DLD1 (cell line): ENCODE data around the gene ADAMTSL3.
"Not testable (repeated sequence)": the region's sequence is repeated elsewhere in the genome, so short reads cannot be mapped to it uniquely, and the experiment has no call there.

Experiments
- in situ Hi-C: cut with HindIII; loops from 2 replicates; pipeline ENCODE4 v1.10.0; 2017; ENCODE audit warnings: low sequenced_read_pairs

ADAMTSL3 gene

DNA sequence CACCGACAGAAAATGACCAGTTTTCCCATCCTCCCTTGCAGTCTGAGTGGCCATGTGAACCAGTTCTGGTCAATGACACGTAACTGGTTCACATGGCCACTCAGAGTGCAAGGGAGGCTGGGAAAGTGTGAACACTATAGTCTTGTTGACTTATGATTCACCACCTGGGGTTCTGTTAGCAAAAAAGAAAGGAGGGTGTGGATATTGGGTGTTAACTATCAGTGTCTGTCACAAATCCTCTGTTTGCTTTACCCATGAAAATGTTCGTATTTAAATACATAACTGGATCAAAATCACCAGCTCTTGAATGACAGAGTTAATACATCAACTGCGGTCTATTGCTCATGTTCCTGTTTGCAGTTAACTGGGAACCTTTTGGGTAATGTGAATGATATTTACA, 92.3 kb downstream of the ADAMTSL3 start:
- in situ Hi-C loops: no loop called here

DNA sequence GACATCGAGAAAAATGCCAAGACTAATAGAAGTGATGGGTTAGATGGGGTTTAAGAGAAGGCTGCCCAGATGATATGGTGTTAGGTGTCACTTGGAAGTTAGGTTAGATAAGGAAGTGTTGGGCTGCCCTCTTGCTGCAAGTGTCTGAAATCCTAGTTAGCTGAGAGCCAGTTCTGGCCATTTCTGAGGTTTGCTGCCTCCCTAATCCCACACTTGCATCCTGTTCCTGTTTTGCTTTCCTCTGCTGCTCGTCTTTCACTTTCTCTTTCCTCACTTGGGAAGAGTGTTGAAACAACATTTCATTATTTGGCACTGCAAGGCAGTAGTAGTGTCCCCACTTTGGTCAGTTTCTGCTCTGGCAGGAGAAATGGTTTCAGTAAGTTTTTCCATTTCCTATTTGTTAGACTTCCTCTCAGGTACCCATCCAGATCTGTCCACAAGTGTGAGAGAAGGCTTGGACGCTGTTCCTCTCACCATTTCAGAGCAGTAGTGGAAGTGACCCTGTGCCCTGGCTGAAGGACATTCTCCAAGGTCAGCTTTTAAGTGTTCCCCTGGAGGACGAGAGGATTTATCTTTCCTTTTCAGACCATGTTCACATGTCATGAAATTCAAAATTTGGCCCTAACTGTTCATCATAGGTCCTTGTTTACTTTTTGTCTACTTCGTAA, 93.3 kb downstream of the ADAMTSL3 start:
- in situ Hi-C loops: no loop called here

DNA sequence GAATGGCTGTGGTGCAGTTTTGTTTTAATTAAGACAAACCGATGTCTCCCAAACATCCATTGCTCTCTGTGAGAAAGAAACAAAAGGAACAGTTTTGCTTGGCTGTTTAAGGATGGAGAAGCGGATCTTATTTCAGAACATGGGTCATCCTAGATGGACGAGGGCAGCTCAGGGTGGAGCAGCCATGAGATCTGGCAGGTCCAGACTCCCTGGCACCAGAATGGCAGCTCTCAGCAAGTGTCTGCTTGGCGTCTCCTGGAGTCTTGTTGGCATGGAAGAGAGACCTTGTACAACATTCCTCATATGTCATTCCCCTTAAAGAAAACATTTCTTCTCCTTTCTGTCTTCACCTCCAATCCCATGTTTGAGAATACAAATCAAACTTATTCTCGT, 93.8 kb downstream of the ADAMTSL3 start:
- in situ Hi-C loops: no loop called here

DNA sequence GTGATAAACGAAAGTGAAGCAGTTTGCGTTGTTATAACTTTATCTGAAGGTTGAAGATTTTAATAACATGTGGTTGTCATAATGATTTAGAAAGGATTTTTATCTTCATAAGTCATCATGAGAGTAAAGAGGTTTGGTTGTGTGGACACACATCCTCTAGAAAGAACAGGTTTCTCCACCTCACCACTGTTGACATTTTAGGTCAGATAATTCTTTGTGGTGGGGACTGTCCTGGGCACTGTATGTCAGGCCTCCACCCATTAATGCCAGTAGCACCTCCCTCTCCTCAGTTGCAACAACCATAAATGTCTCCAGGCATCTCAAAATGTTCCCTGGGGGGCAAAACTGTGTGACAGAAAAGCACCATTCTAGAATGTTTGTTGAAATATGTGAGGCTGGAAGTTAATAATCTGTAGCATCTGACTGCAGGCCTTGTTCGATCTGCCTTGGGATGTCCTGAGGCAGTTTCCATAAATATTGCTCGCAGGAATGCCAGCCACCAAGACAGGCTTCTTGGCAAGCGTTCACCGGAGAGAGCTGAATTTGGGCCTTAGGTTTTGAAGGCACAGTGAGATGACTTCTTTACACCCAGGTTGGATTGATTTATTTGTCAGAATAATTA, 100.1 kb downstream of the ADAMTSL3 start:
- in situ Hi-C loops: no loop called here

DNA sequence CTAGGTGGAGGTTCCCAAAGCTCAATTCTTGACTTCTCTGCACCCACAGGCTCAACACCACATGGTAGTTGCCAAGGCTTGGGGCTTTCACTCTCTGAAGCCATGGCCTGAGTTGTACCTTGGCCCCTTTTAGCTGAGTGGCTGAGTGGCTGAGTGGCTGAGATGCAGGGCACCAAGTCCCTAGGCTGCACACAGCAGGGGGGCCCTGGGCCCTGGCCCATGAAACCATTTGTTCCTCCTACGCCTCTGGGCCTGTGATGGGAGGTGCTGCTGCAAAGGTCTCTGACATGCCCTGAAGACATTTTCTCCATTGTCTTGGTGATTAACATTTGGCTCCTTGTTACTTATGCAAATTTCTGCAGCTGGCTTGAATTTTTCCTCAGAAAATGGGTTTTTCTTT, 103.4 kb downstream of the ADAMTSL3 start:
- in situ Hi-C loops: not testable (repeated sequence)

DNA sequence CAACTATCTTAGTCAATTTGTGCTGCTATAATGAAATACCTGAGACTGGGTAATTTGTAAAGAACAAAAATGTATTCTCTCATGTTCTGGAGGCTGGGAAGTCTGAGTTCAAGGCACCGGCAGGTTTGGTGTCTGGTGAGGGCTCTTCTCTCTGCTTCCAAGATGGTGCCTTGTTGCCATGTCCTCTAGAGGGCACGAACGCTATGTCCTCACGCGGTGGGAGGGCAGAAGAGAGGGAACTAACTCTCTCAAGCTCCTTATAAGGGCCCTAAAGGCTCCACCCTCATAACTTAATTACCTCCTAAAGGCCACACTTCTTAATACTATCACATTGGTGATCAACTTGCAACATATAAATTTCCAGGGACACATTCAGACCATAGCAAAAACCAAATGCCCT, 108.4 kb downstream of the ADAMTSL3 start:
- in situ Hi-C loops: no loop called here

DNA sequence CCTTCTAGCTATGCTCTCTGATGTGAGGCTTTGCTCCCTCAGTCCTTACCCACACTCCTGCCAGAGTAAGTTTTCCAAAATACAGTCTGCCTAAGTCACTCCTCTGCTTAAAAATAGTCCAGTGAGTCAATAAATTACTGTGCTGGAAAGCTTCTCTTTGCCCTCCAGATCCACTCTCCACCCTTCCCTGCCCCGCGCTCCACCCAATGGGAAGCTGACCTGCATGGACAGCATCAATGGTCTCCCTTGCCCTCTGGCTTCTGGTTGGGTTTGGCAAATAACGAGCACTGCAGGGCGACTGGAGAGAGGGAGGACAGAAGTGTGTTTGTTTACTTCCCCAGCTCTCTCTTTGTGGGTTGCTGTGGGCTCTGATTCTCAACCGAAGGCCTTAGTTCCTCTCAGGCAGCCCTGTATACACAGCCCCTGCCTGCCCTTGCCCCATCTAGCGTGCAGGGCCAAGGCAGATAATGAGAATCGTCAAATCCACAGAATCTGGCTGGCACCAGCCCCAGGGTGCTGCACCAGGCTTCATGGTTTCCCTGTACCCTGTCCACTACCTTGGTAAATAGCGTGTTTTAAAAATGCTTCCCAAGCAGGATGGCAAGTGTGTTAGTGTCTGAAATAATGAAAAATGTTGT, 110.4 kb downstream of the ADAMTSL3 start:
- in situ Hi-C loops: no loop called here

DNA sequence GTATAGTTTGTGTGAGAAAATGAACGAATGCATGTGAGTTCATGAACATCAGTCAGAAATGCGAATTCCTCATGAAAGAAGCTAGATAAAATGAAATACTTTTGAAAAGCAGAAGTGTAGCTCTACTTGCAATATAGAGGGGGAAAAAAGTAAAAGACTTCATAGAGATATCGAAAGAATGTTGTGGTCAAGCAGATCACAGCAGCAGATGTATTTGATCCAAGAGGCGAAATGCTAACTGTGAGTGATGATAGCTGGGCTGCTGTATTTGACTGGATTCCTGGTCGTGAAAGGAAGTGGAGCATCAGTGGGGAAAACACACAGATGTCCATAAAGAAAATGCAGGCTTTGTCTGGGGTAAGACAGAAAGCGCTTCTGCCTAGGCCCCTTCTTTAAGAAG, 112.4 kb downstream of the ADAMTSL3 start:
- in situ Hi-C loops: no loop called here

DNA sequence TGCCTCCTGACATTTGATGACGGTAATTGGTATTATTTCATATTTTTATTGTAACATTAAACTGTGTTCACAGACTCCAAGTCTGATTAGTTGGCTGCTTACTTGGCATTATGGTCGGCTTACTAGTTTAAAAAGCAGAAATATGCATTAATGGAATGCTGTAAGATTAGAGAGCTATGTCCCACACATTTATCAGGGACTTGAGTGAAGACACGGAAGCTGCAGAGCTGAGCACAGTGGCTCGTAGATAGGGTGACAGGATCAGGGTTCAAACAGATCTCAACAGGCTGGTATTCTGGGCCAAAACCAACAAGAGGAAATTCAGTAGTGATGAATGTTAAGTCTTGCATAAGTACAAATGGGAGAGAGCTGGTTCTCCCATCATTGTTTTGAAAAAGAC, 113.8 kb downstream of the ADAMTSL3 start:
- in situ Hi-C loops: no loop called here

DNA sequence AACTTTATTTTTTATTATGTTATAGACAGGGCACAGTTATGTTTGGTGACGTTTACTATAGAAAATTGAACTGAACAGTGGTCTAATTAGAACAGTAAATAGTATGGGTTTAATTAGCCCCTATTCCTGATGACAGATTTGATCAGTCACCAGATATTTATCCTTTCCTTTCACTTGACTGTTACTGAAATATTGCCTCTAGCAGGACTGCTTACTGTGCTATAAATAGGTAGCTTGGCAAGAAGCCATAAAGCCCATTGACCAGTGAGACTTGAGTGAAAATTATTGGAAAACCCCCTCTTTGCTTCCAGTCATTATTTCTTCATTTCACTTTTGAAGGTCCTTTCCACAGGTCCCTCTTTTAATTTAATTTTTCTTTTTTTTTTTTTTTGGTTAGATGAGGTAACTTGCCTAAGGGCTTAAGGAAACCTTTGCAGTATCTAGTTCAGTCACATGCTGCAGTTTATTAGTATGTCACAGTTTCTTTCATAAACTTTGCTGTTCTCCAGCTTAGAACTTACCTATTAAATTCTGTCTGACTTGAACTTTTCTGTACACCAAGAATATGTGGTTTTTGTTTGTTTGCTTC, 115.6 kb downstream of the ADAMTSL3 start:
- in situ Hi-C loops: no loop called here

DNA sequence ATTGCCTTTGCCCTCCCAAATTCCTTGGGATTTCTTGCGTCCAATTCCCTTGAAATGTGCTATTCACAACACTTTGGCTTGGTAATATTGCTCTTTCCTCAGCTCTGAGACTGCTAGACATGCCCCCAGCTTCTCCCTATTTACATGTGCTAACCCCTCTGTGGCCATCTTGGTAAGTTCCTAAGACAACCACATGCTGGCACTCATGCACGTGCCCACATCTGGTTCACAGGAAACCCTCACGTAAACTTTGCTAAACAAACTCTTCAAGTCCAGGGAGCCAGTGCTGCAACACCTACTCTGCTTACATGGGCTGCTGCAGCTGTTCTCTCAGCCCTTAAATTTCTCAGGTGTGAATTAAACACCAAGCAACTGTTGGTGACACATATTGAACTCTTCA, 121.8 kb downstream of the ADAMTSL3 start:
- in situ Hi-C loops: no loop called here

DNA sequence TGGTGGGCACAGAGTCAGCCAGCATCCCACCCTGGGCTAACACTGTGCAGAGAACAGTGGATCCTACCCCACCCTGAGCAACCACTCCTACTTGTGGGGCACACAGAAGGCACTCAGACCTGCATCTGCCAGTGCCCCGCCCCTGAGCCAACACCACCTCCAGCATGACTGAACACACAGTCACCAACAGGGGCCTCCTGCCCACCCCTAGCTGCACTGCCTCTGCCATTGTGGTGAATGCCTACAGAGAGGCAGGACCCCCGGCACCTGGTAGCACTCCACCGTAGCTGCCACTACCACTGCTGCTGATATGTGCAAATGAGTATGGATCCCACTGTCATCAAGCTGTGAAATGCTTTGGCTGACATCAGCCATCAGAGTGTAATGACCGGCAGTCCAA, 123.1 kb downstream of the ADAMTSL3 start:
- in situ Hi-C loops: no loop called here

DNA sequence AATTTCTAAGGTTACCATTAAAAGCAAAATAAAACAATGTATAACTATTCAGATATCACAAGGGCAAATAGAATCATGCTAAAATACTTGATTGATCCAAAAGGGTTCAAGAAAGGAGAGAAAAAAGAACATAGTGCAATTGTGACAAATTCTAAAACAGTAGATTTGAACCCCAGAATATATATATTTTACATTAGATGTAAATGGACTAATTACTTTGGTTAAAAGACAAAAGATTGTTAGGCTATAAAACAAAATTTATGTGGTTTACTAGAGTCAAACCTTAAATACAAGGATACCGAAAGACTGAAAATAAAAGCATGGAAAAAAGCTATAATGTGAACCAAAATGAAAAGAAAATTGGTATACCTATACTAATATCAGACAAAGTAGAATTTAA, 129.3 kb downstream of the ADAMTSL3 start:
- in situ Hi-C loops: no loop called here

DNA sequence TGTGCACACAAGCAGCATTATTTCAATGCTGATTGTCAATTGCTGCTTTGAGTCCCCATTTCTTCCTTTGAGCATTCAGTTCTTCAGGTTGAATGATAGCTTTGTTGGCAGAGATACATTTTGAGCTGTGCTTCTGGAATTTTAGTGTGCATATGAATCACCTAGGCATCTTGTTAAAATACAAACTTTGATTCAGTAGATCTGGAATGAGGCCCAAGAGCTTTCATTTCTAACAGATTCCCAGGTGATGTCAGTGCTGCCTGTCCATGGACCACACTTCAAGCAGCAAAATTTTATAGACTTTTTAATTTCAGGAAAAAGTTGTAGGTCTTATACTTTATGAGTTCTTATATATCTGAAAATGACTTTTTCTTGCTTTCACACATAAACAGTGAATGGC, 131.1 kb downstream of the ADAMTSL3 start:
- in situ Hi-C loops: no loop called here

DNA sequence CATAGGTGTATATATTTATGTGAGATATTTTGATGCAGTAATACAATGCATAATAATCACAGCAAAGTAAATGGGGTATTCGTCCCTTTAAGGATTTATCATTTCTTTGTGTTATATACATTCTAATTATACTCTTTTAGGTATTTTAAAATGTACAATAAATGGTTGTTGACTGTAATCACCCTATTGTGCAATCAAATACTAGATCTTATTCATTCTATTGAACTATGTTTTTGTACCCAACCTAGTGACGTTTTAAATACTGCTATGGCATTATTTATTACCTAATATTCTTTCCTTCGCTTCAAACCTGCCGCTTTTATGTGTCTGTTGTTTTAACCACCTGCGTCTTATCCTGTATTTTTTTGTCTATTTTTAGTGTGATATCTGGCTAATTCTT, 132.4 kb downstream of the ADAMTSL3 start:
- in situ Hi-C loops: no loop called here

DNA sequence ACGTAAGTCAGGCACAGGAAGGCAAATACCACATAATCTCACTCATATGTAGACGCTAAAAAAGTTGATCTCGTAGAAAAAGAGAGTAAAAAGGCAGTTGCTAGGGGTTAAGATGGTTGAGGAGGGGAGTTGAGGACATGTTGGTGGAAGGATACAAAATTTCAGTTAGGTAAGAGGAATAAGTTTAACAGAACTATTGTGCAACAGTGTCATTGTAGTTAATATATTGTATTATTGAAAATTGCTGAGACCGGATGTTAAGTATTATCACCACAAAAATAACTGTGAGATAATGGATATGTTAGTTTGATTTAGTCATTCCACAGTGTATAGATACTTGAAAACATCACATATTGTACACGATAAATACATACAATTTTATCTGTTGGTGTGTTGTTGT, 139.1 kb downstream of the ADAMTSL3 start:
- in situ Hi-C loops: no loop called here

DNA sequence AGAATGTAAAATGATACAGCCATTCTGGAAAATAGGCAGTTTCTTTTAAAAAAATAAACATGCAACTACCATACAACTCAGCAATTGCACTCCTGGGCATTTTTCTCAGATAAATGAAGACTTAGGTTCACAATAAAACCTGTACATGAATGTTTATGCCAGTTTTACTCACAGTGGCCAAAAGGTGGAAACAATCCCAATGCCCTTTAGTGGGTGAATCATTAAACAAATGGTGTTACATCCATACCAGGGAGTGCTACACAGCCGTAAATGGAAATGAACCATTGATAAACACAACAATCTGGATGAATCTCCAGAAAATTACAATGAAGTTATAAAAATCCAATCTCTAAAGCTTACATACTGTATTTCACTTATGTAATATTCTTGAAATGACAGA, 140.3 kb downstream of the ADAMTSL3 start:
- in situ Hi-C loops: no loop called here

DNA sequence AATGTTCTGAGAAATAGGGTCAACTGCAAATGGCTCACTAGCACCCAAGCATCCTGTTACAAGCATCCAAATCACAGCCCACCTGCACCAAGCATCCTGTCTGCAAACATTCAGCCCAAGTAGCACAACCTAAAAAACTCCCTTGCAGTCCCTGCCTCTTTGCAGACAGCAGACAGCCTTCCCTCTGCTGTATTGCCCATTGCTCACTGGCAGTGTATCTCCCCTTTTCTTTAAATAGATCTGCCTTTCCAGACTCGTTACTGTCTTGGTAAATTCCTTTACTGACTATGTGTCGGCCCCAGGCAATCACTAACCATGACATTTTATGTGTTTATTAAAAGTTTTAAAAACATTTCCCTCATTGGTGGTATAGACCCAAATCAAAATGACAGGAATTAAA, 155.4 kb downstream of the ADAMTSL3 start:
- in situ Hi-C loops: no loop called here

DNA sequence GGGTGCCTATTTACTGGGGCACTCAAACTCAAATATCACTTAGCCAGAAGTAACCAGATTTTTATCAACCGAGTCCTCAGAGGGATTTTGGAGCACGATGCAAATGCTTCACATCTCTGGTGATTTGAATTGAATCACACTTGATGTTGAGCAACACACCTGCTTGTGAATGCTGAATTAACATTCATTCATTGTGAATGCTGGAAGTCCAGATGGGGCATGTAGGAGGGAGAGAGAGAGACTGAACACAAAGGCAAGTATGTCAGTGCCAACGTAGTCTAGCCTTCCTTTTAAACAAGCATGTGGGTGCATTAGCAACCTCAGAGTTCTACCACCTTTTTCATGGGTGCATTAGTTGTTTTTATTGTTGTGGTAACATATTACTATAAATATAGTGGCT, 156.2 kb downstream of the ADAMTSL3 start:
- in situ Hi-C loops: no loop called here

DNA sequence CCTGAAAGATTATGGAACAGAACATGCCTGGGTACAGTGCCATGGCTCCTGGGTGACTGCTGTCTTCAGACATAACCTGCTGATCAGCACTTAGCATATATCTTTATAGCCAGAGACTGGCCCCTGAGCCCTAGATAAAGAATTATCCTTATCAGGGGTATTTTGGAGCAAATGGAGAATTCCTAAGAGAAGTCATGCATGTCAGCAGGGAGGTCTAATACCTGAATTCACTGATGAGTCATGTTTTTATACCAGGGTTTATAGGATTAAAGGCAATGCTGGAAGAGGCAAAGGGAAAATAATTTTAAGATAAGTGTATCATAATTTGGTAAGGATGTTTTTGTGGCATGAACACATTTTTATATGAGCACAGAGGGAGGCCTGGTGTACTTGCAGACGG, 159.8 kb downstream of the ADAMTSL3 start:
- in situ Hi-C loops: no loop called here

DNA sequence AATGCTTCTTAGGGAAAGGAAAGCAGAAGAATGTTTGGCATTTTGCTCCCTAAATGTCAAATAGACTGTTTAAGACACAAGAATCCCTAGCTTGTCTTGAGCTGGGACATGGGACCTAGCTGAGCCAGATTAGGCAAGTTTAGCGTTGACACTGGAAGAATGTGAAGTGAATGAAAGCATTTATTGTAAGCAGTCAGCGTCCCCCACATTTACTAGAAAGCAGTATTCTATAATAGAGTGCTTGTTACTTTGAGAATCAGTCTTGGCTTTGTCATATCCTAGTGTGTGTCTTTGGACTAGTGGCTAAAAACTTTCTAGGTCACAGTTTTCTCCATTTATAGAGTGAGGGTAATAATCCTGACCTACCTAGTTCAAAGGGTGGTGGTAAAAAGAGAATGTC, 161.6 kb downstream of the ADAMTSL3 start:
- in situ Hi-C loops: no loop called here
